GM20000 (cell line): ENCODE measurements around the gene TGFB1I1.

ENCODE experiments used
- DNase-seq: peaks from one replicate; pipeline ENCODE4 v3.0.0; 2012; ENCODE audit warnings: low spot score
- TF ChIP-seq, protein P1 (sequence below): IDR thresholded peaks from 2 replicates; pipeline ENCODE4 v1.5.1; 2012; ENCODE audit warnings: mild to moderate bottlenecking, control low read depth; ENCODE audit errors: extremely low read depth, missing control alignments

TGFB1I1 gene

GRCh38 chr16:31474773-31475738, 3.1 kb downstream of the TGFB1I1 start:
- DNase-seq: no peak
- TF ChIP-seq, protein P1, sequence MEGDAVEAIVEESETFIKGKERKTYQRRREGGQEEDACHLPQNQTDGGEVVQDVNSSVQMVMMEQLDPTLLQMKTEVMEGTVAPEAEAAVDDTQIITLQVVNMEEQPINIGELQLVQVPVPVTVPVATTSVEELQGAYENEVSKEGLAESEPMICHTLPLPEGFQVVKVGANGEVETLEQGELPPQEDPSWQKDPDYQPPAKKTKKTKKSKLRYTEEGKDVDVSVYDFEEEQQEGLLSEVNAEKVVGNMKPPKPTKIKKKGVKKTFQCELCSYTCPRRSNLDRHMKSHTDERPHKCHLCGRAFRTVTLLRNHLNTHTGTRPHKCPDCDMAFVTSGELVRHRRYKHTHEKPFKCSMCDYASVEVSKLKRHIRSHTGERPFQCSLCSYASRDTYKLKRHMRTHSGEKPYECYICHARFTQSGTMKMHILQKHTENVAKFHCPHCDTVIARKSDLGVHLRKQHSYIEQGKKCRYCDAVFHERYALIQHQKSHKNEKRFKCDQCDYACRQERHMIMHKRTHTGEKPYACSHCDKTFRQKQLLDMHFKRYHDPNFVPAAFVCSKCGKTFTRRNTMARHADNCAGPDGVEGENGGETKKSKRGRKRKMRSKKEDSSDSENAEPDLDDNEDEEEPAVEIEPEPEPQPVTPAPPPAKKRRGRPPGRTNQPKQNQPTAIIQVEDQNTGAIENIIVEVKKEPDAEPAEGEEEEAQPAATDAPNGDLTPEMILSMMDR: no peak

- TF ChIP-seq, protein P1: no peak
- no peak for DNase-seq
Observed at GRCh38 chr16:31475946-31476302, 4.0 kb downstream of the TGFB1I1 start.

GRCh38 chr16:31476303-31477219, 4.6 kb downstream of the TGFB1I1 start:
- DNase-seq: peak; percentile 95

DNA sequence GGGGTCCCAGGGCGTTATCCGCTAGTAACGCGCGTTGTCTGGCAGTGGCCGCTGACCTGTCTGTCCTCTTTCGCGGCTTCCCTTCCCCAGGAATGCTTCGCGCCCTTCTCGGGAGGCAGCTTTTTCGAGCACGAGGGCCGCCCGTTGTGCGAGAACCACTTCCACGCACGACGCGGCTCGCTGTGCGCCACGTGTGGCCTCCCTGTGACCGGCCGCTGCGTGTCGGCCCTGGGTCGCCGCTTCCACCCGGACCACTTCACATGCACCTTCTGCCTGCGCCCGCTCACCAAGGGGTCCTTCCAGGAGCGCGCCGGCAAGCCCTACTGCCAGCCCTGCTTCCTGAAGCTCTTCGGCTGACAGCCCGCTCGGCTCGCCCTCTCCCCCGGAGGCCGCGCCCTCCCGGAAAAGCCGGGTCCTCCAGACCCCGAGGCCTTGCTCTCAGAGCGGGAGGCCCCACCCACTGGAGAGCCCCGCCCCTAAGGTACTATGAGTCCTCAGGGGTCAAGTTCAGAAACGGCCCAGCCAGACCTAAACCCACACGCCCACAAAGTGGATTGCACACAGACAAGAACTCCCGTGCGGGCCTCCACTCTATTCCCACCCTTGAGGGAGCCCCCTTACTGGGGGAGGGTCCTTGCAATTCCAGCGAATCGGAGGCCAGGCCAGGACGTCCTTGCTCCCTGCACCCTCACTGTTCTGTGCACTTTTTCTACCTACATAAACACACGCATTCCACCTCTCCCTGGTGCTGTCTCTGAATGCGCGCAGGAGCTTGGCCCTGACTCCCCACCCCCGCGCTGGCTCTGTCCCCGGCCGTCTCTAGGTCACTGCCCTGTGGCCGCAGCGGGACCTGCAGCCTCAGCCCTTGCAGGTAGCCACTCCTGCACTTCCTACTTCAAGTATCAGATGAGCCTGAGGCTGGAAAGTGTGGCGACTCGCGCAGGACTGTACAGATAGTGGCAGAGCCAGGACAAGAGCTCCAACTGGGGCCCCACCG, 5.6 kb downstream of the TGFB1I1 start:
- TF ChIP-seq, protein P1: no peak
- DNase-seq: peak; percentile 77

More at GRCh38 chr16:31476303-31477219, 4.6 kb downstream of the TGFB1I1 start:
- TF ChIP-seq, protein P1: no peak

GRCh38 chr16:31478956-31479355, 7.0 kb downstream of the TGFB1I1 start:
- DNase-seq: no peak
- TF ChIP-seq, protein P1: no peak

GRCh38 chr16:31479751-31480150, 7.8 kb downstream of the TGFB1I1 start:
- no peak for DNase-seq
- TF ChIP-seq, protein P1: no peak
